Left kidney (tissue), 2 donors: ENCODE results near the gene NACC1. TPM values are rescaled to one million over a fixed set of nuclear protein-coding genes. Genes with fewer than 3 reads are reported as not detected.

ENCODE experiments used
- DNase-seq: peaks from one replicate; pipeline ENCODE4 v3.0.0-alpha.2; 2013
- polyA plus RNA-seq: library from polyadenylated mRNA; unstranded; fragments of 120-200 nt; gene quantifications from one replicate; pipeline ENCODE4 v1.2.1, GENCODE V29; 2013; ENCODE audit not compliant: insufficient read length

The NACC1 gene
- polyA plus RNA-seq, 1 donor, result 20.6 TPM

- no peak for DNase-seq
Observed at GRCh38 chr19:13087295-13087694, 30.8 kb upstream of the NACC1 start.

GRCh38 chr19:13087795-13088537 lies 30.1 kb upstream of the NACC1 start:
- DNase-seq, result no peak

- no peak for DNase-seq
Observed at GRCh38 chr19:13089139-13089856, 28.8 kb upstream of the NACC1 start.

GRCh38 chr19:13089857-13090507 lies 28.1 kb upstream of the NACC1 start:
- DNase-seq, result no peak

GRCh38 chr19:13090511-13091231 lies 27.4 kb upstream of the NACC1 start:
- DNase-seq, result no peak

GRCh38 chr19:13091400-13092157 lies 26.5 kb upstream of the NACC1 start:
- DNase-seq, result no peak

GRCh38 chr19:13092158-13092543 lies 25.9 kb upstream of the NACC1 start:
- no peak for DNase-seq

- no peak for DNase-seq
Observed at GRCh38 chr19:13092606-13093235, 25.3 kb upstream of the NACC1 start.

- DNase-seq, result no peak
Observed at GRCh38 chr19:13093407-13094105, 24.5 kb upstream of the NACC1 start.

GRCh38 chr19:13094106-13094504 lies 24.0 kb upstream of the NACC1 start:
- DNase-seq, result no peak

- DNase-seq, result no peak
Observed at GRCh38 chr19:13094771-13095392, 23.2 kb upstream of the NACC1 start.

GRCh38 chr19:13095393-13095784 lies 22.7 kb upstream of the NACC1 start:
- DNase-seq, result no peak

GRCh38 chr19:13095934-13096927 lies 21.8 kb upstream of the NACC1 start:
- no peak for DNase-seq

- DNase-seq, result no peak
Observed at GRCh38 chr19:13097033-13097462, 21.0 kb upstream of the NACC1 start.

GRCh38 chr19:13097463-13098258 lies 20.4 kb upstream of the NACC1 start:
- DNase-seq, result no peak

- no peak for DNase-seq
Observed at GRCh38 chr19:13098277-13099072, 19.6 kb upstream of the NACC1 start.
